T-cell (primary cell): ENCODE measurements around the gene AIG1. TPM values are rescaled to one million over a fixed set of nuclear protein-coding genes. Genes with fewer than 3 reads are reported as not detected.
A peak's percentile ranks its signal among the peaks of the same experiment; 100 is the strongest.

ENCODE experiments used
- ATAC-seq, 4 experiments: fragments of 200-7000 bp in 3 of 4; fragments of 150-1000 bp in 1 of 4; cut with Tn5 transposase; replicated peaks in 1 of 4; 1 replicate in 3 of 4; 2 replicates in 1 of 4; pipeline ENCODE4 v1.10.0; 2021; ENCODE audit warnings: moderate library complexity in 3 of 4, mild to moderate bottlenecking in 2 of 4, moderate number of reproducible peaks in 1 of 4
- CTCF ChIA-PET, 2 donors: fragments of 300-600 bp; sonication (Branson Sonifier 250); formaldehyde crosslinking; loops; one replicate each; lab custom pipeline; 2022; ENCODE audit warnings: antibody characterized with exemption in 2 of 2; lab: Charles Lee
- POLR2A ChIA-PET, 2 donors: fragments of 300-600 bp; sonication (Branson Sonifier 250); formaldehyde crosslinking; loops; one replicate each; lab custom pipeline; 2022; ENCODE audit warnings: antibody characterized with exemption in 2 of 2; lab: Charles Lee
- DNase-seq, 35 experiments: peaks; one replicate each; pipeline versions ENCODE4 v3.0.0 to v3.0.0-alpha.2; 2013 to 2023
- H3K27ac ChIP-seq: one replicate; pipeline ENCODE4 v1.5.1; 2013; ENCODE audit warnings: low read length
- H3K27me3 ChIP-seq, 2 experiments: replicated peaks in 1 of 2; 1 replicate in 1 of 2; 2 replicates in 1 of 2; pipeline versions ENCODE4 v1.6.1 to v1.7.0; 2013; ENCODE audit warnings: low read length in 1 of 2, mixed read lengths in 1 of 2; ENCODE audit not compliant: control insufficient read depth in 2 of 2, insufficient read depth in 2 of 2; ENCODE audit errors: extremely low read depth in 1 of 2
- H3K36me3 ChIP-seq, 2 donors: 1 replicate in 1 of 2; 2 replicates in 1 of 2; pipeline versions ENCODE4 v1.6.1 to v1.7.0; 2013; ENCODE audit warnings: low read length in 1 of 2; ENCODE audit not compliant: control insufficient read depth in 2 of 2, insufficient read depth in 1 of 2; ENCODE audit errors: extremely low read depth in 1 of 2
- H3K4me1 ChIP-seq, 2 experiments: 1 replicate in 1 of 2; 2 replicates in 1 of 2; pipeline versions ENCODE4 v1.6.1 to v1.7.0; 2013; ENCODE audit warnings: low read length in 2 of 2, mixed read lengths in 1 of 2; ENCODE audit not compliant: insufficient read depth in 2 of 2, control insufficient read depth in 1 of 2; ENCODE audit errors: extremely low read depth in 1 of 2
- H3K4me3 ChIP-seq, 2 donors: 1 replicate in 1 of 2; 2 replicates in 1 of 2; pipeline versions ENCODE4 v1.5.1 to v1.7.0; 2013; ENCODE audit warnings: mild to moderate bottlenecking in 2 of 2, low read length in 1 of 2, moderate library complexity in 1 of 2; ENCODE audit not compliant: control insufficient read depth in 1 of 2; ENCODE audit errors: extremely low read depth in 1 of 2
- H3K9me3 ChIP-seq: 2 replicates; pipeline ENCODE4 v1.7.0; 2013
- H3K27ac Mint-ChIP-seq, 2 donors: one replicate each; pipeline ENCODE4 v1.8.0; 2020 to 2021; ENCODE audit warnings: mild to moderate bottlenecking in 2 of 2, mixed read lengths in 2 of 2
- H3K27me3 Mint-ChIP-seq, 2 donors: one replicate each; pipeline ENCODE4 v1.8.0; 2021 to 2022; ENCODE audit warnings: mixed read lengths in 2 of 2
- H3K36me3 Mint-ChIP-seq: one replicate; pipeline ENCODE4 v1.8.0; 2021; ENCODE audit warnings: mixed read lengths
- H3K4me1 Mint-ChIP-seq, 3 donors: one replicate each; pipeline ENCODE4 v1.8.0; 2020 to 2022; ENCODE audit warnings: mixed read lengths in 3 of 3, mild to moderate bottlenecking in 1 of 3
- H3K4me3 Mint-ChIP-seq, 3 donors: one replicate each; pipeline ENCODE4 v1.8.0; 2020 to 2022; ENCODE audit warnings: mild to moderate bottlenecking in 3 of 3, mixed read lengths in 3 of 3, moderate library complexity in 3 of 3
- H3K9me3 Mint-ChIP-seq, 3 donors: one replicate each; pipeline ENCODE4 v1.8.0; 2020 to 2022; ENCODE audit warnings: mixed read lengths in 3 of 3
- WGBS: methylation state at CpG from one replicate; pipeline ENCODE4 v1.1.5; 2013; ENCODE audit warnings: missing lambda C conversion rate; ENCODE audit not compliant: insufficient coverage; 5-methylcytosine and 5-hydroxymethylcytosine counted together
- total RNA-seq, 35 experiments: library from RNA in 6 of 35; stranded (reverse) in 6 of 35; fragments of 120-200 nt in 1 of 35; gene quantifications; one replicate each; pipeline versions ENCODE4 v1.2.1 to v1.2.4 and lab custom pipeline; 2013 to 2026

AIG1 gene
- total RNA-seq, 5 donors from 2014 or later (not counting 1 experiment from before 2014, with no cell fraction given), result 6.0 to 13.4 (median 7.6) TPM

GRCh38 chr6:143022587-143022986, 38.1 kb upstream of the AIG1 start:
- 88% methylated on average over 1 of the region's 2 CpGs for WGBS
- Histone ChIP-seq H3K36me3 (no peaks in the 10 kb centered on the region), H3K27ac (no peak overlapping the region), H3K27me3 (no peaks in the 10 kb centered on the region), H3K4me3 (no peak overlapping the region), H3K9me3 (no peaks in the 10 kb centered on the region), H3K4me1 (no peaks in the 10 kb centered on the region)
- peaks cover 3% of the 10 kb centered on the region in 2 donors for H3K27me3 Mint-ChIP-seq
- CTCF ChIA-PET, result no interaction called here
- no peak overlapping the region for H3K4me3 Mint-ChIP-seq
- no peak for DNase-seq
- no peaks in the 10 kb centered on the region for H3K36me3 Mint-ChIP-seq
- H3K4me1 Mint-ChIP-seq, result peaks cover 0 to 4% (median 0%) of the 10 kb centered on the region in 3 donors
- no peak for ATAC-seq
- peaks cover 0 to 15% (median 0%) of the 10 kb centered on the region in 3 donors for H3K9me3 Mint-ChIP-seq
- POLR2A ChIA-PET, result interaction anchor here in 1 of 2 donors (1.6 kb wide), 1 partner anchor 9 kb away, joined by 3 read pairs; no protein-coding TSS in a partner anchor
- no peak overlapping the region for H3K27ac Mint-ChIP-seq

- POLR2A ChIA-PET, result interaction anchor here (0.6 to 1.6 kb wide), 2 partner anchors 11 to 190 kb away, joined by 3 read pairs; no protein-coding TSS in a partner anchor
- DNase-seq (no peak), ATAC-seq (no peak)
- Histone ChIP-seq H3K27ac (no peak overlapping the region), H3K27me3 (no peaks in the 10 kb centered on the region), H3K4me1 (no peaks in the 10 kb centered on the region), H3K9me3 (no peaks in the 10 kb centered on the region), H3K4me3 (no peak overlapping the region), H3K36me3 (no peaks in the 10 kb centered on the region)
- peaks cover 0 to 15% (median 0%) of the 10 kb centered on the region in 3 donors for H3K9me3 Mint-ChIP-seq
- WGBS, result no CpG with 5 or more reads among the region's 1 CpG
- no peak overlapping the region for H3K27ac Mint-ChIP-seq
- CTCF ChIA-PET, result interaction anchor here (0.6 to 1.1 kb wide), 3 partner anchors 269 to 549 kb away, joined by 3 to 4 read pairs (median 3); no protein-coding TSS in a partner anchor
- H3K4me1 Mint-ChIP-seq, result peaks cover 0 to 4% (median 0%) of the 10 kb centered on the region in 3 donors
- no peak overlapping the region for H3K4me3 Mint-ChIP-seq
- peaks cover 3% of the 10 kb centered on the region in 2 donors for H3K27me3 Mint-ChIP-seq
- H3K36me3 Mint-ChIP-seq, result no peaks in the 10 kb centered on the region
Measured at GRCh38 chr6:143023695-143024094, 37.0 kb upstream of the AIG1 start.

- H3K4me3 ChIP-seq, result no peak overlapping the region
- H3K4me1 ChIP-seq, result no peaks in the 10 kb centered on the region
- POLR2A ChIA-PET, result no interaction called here
- peaks cover 0 to 15% (median 0%) of the 10 kb centered on the region in 3 donors for H3K9me3 Mint-ChIP-seq
- no peaks in the 10 kb centered on the region for H3K36me3 Mint-ChIP-seq
- H3K4me1 Mint-ChIP-seq, result peaks cover 0 to 4% (median 0%) of the 10 kb centered on the region in 3 donors
- no peak overlapping the region for H3K27ac ChIP-seq
- H3K27me3 ChIP-seq, result no peaks in the 10 kb centered on the region
- DNase-seq (no peak), ATAC-seq (no peak)
- H3K27ac Mint-ChIP-seq, result no peak overlapping the region
- no peak overlapping the region for H3K4me3 Mint-ChIP-seq
- no peaks in the 10 kb centered on the region for H3K36me3 ChIP-seq
- H3K27me3 Mint-ChIP-seq, result peaks cover 0 to 3% of the 10 kb centered on the region in 2 donors
- no peaks in the 10 kb centered on the region for H3K9me3 ChIP-seq
- CTCF ChIA-PET, result interaction anchor here (1.1 to 2.3 kb wide), 3 partner anchors 333 to 550 kb away, joined by 4 to 12 read pairs (median 8); no protein-coding TSS in a partner anchor
Measured at GRCh38 chr6:143024977-143025376, 35.7 kb upstream of the AIG1 start.

GRCh38 chr6:143026696-143027449, 33.8 kb upstream of the AIG1 start:
- H3K27ac ChIP-seq, result no peak overlapping the region
- H3K4me3 ChIP-seq, result no peak overlapping the region
- no peaks in the 10 kb centered on the region for H3K36me3 ChIP-seq
- ChIA-PET POLR2A (no interaction called here), CTCF (interaction anchor here (0.6 to 2.9 kb wide), 22 partner anchors 9 to 863 kb away, joined by 3 to 33 read pairs (median 4); no protein-coding TSS in a partner anchor)
- Mint-ChIP-seq H3K4me3 (no peak overlapping the region), H3K27ac (peak overlapping the region in 1 of 2 donors; percentile 50), H3K36me3 (no peaks in the 10 kb centered on the region), H3K27me3 (peaks cover 0 to 3% of the 10 kb centered on the region in 2 donors), H3K9me3 (peaks cover 0 to 5% (median 0%) of the 10 kb centered on the region in 3 donors), H3K4me1 (peaks cover 0 to 4% (median 0%) of the 10 kb centered on the region in 3 donors)
- no peaks in the 10 kb centered on the region for H3K27me3 ChIP-seq
- ATAC-seq, result peak in 3 of 4 experiments; percentile 51 to 62 (median 59)
- no CpG with 5 or more reads among the region's 5 CpGs for WGBS
- H3K4me1 ChIP-seq, result no peaks in the 10 kb centered on the region
- DNase-seq, result peak in 32 of 35 experiments; percentile 10 to 70 (median 40)
- H3K9me3 ChIP-seq, result no peaks in the 10 kb centered on the region

- 70% methylated on average over 9 of the region's 9 CpGs for WGBS
- H3K4me3 ChIP-seq, result no peak overlapping the region
- no peak overlapping the region for H3K27ac Mint-ChIP-seq
- no peaks in the 10 kb centered on the region for H3K36me3 ChIP-seq
- no peak for ATAC-seq
- no peaks in the 10 kb centered on the region for H3K9me3 Mint-ChIP-seq
- no peak overlapping the region for H3K4me3 Mint-ChIP-seq
- peaks cover 5 to 15% of the 10 kb centered on the region in 2 donors for H3K27me3 Mint-ChIP-seq
- H3K36me3 Mint-ChIP-seq, result peaks cover 2% of the 10 kb centered on the region
- no peak overlapping the region for H3K27ac ChIP-seq
- ChIA-PET CTCF (no interaction called here), POLR2A (interaction anchor here in 1 of 2 donors (0.6 kb wide), 1 partner anchor 148 kb away, joined by 9 read pairs; no protein-coding TSS in a partner anchor)
- peaks cover 0 to 10% of the 10 kb centered on the region in 2 experiments for H3K27me3 ChIP-seq
- peaks cover 0 to 6% (median 4%) of the 10 kb centered on the region in 3 donors for H3K4me1 Mint-ChIP-seq
- H3K9me3 ChIP-seq, result no peaks in the 10 kb centered on the region
- DNase-seq, result no peak
- peaks cover 0 to 2% of the 10 kb centered on the region in 2 experiments for H3K4me1 ChIP-seq
Measured at GRCh38 chr6:143034689-143035334, 25.9 kb upstream of the AIG1 start.

- Histone ChIP-seq H3K27ac (no peak overlapping the region), H3K27me3 (peaks cover 0 to 10% of the 10 kb centered on the region in 2 experiments), H3K4me1 (peaks cover 0 to 2% of the 10 kb centered on the region in 2 experiments), H3K4me3 (no peak overlapping the region), H3K9me3 (no peaks in the 10 kb centered on the region), H3K36me3 (no peaks in the 10 kb centered on the region)
- no peak for DNase-seq
- no peak for ATAC-seq
- CTCF ChIA-PET, result no interaction called here
- WGBS, result 30% methylated on average over 2 of the region's 2 CpGs
- Mint-ChIP-seq H3K4me3 (no peak overlapping the region), H3K4me1 (peaks cover 0 to 8% (median 5%) of the 10 kb centered on the region in 3 donors), H3K36me3 (no peaks in the 10 kb centered on the region), H3K27me3 (peaks cover 5 to 18% of the 10 kb centered on the region in 2 donors), H3K27ac (no peak overlapping the region), H3K9me3 (no peaks in the 10 kb centered on the region)
- POLR2A ChIA-PET, result no interaction called here
Measured at GRCh38 chr6:143037470-143037869, 23.2 kb upstream of the AIG1 start.
